ENCODE results near the gene CNOT6. TPM values are rescaled to one million over a fixed set of nuclear protein-coding genes. Genes with fewer than 3 reads are reported as not detected.

CNOT6 gene
- total RNA-seq, 1 donor from 2014 or later: 41.7 TPM

DNA sequence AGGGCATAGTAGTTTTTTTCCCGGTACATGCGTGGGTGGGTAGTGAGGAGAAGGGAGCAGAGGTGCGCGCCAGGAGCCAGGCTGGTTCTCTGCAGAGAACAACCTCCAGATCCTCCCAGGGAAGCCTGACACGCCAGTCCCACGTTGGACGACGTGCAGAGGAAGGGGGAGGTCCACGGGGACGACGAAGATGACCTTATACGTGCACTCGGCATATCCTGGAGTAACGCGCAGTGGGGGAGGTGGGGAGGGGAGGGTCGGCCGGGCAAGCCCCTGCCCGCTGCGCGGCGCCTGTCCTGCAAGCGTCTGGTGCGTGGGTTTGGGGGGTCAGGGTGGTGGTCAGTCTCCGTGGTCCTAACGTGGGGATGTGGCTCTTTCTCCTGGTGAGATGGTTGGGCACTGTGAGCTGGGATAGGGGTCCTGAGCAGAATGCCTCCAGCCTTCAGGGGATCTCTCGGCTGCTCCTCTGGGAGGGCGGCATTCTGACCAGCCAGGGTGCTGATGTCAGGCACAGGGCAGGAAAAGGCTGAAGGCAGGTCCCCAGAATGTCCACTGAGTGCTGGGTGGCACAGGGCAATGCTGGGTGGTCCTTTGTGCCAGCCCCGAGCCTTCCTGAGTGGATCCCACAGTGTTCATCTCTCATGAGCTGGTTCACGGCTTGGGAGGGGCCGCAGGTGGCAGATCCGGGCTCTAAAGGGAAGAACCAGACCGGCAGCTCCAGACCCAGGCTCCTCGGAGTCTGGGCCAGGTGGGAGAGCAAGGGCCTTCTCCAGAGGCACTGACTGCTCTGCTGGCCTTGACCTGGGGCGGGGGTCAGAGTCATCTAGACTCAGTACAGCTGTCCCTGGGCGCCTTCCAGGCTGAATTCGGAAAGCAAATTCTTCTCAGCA lies 107.7 kb downstream of the CNOT6 start:
- H3K4me3 Mint-ChIP-seq (ENCODE audit: unreplicated experiment): no peak overlapping the region
- H3K9me3 ChIP-seq (ENCODE audit: insufficient read depth, low read depth, low read length): no peaks in the 10 kb centered on the region
- no peaks in the 10 kb centered on the region for H3K27me3 ChIP-seq (ENCODE audit: insufficient read depth, low read length)
- no peaks in the 10 kb centered on the region for H4K20me1 ChIP-seq (ENCODE audit: insufficient read depth, low read length)
- no peaks in the 10 kb centered on the region for H3K36me3 ChIP-seq (ENCODE audit: insufficient read depth, low read length)
- H3K4me3 ChIP-seq (ENCODE audit: insufficient read depth, low read depth, low read length): no peak overlapping the region
- no peak for TF ChIP-seq EZH2 (IDR thresholded peaks at IDR 0.05; ENCODE audit: insufficient read depth, low read length)
- TF ChIP-seq, protein P1, sequence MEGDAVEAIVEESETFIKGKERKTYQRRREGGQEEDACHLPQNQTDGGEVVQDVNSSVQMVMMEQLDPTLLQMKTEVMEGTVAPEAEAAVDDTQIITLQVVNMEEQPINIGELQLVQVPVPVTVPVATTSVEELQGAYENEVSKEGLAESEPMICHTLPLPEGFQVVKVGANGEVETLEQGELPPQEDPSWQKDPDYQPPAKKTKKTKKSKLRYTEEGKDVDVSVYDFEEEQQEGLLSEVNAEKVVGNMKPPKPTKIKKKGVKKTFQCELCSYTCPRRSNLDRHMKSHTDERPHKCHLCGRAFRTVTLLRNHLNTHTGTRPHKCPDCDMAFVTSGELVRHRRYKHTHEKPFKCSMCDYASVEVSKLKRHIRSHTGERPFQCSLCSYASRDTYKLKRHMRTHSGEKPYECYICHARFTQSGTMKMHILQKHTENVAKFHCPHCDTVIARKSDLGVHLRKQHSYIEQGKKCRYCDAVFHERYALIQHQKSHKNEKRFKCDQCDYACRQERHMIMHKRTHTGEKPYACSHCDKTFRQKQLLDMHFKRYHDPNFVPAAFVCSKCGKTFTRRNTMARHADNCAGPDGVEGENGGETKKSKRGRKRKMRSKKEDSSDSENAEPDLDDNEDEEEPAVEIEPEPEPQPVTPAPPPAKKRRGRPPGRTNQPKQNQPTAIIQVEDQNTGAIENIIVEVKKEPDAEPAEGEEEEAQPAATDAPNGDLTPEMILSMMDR (IDR thresholded peaks at IDR 0.05; ENCODE audit: insufficient read depth, low read depth, low read length): no peak
- no peak overlapping the region for H3K4me2 ChIP-seq (ENCODE audit: low read length)
- no peaks in the 10 kb centered on the region for H3K79me2 ChIP-seq (ENCODE audit: insufficient read depth, low read length)
- H2AFZ ChIP-seq (ENCODE audit: low read depth, low read length): no peak overlapping the region
- no peak for DNase-seq (ENCODE audit: low read depth)
- H3K27ac ChIP-seq (ENCODE audit: low read depth, low read length): no peak overlapping the region
- no peaks in the 10 kb centered on the region for H3K36me3 Mint-ChIP-seq (ENCODE audit: low read depth, unreplicated experiment)
- peaks cover 23% of the 10 kb centered on the region for H3K27me3 Mint-ChIP-seq (ENCODE audit: low read depth, unreplicated experiment)
- H3K4me1 ChIP-seq (ENCODE audit: insufficient read depth, low read length): no peaks in the 10 kb centered on the region
- H3K4me1 Mint-ChIP-seq (ENCODE audit: low read depth, unreplicated experiment): no peaks in the 10 kb centered on the region
- H3K27ac Mint-ChIP-seq (ENCODE audit: unreplicated experiment): no peak overlapping the region
- H3K9me3 Mint-ChIP-seq (ENCODE audit: unreplicated experiment): peaks cover 1% of the 10 kb centered on the region
- FAIRE-seq: no peak
- H3K9ac ChIP-seq (ENCODE audit: low read length): no peak overlapping the region

DNA sequence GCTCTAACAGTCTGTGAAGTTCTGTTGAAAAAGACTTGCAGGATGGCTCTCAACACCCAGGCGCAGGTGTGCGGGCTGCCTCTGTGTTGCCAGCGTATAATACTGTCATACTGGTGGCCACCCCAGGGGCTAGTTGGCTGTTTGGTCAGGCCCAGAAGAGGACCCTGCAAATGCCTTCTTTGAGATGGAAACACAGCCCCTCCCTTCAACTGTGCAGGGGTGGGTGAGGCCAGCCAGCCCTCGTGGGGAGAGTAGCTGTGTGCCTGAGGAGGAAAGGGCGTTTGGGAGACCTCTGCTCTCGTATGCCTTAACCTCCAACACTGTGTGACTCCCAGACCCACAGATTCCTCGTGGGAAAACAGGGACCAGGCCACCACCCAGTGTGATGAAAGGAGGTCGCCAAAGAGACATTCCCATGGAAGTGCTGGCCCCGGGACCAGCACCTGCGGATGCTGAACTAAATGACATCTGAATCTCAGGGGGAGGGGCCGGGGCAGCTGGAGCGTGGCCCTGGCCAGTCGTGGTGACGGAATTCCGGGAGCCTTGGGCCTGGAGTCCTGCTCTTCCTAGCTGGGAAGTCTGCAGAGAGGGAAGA lies 108.4 kb downstream of the CNOT6 start:
- Mint-ChIP-seq H3K36me3 (ENCODE audit: low read depth, unreplicated experiment) (peaks cover 1% of the 10 kb centered on the region), H3K27ac (ENCODE audit: unreplicated experiment) (no peak overlapping the region), H3K4me1 (ENCODE audit: low read depth, unreplicated experiment) (no peaks in the 10 kb centered on the region), H3K27me3 (ENCODE audit: low read depth, unreplicated experiment) (peaks cover 24% of the 10 kb centered on the region), H3K4me3 (ENCODE audit: unreplicated experiment) (no peak overlapping the region), H3K9me3 (ENCODE audit: unreplicated experiment) (peaks cover 1% of the 10 kb centered on the region)
- Histone ChIP-seq H3K36me3 (ENCODE audit: insufficient read depth, low read length) (no peaks in the 10 kb centered on the region), H3K27me3 (ENCODE audit: insufficient read depth, low read length) (no peaks in the 10 kb centered on the region), H3K4me1 (ENCODE audit: insufficient read depth, low read length) (no peaks in the 10 kb centered on the region), H3K4me3 (ENCODE audit: insufficient read depth, low read depth, low read length) (no peak overlapping the region), H3K9me3 (ENCODE audit: insufficient read depth, low read depth, low read length) (no peaks in the 10 kb centered on the region), H3K79me2 (ENCODE audit: insufficient read depth, low read length) (no peaks in the 10 kb centered on the region), H2AFZ (ENCODE audit: low read depth, low read length) (no peak overlapping the region), H4K20me1 (ENCODE audit: insufficient read depth, low read length) (no peaks in the 10 kb centered on the region), H3K4me2 (ENCODE audit: low read length) (no peak overlapping the region), H3K27ac (ENCODE audit: low read depth, low read length) (no peak overlapping the region), H3K9ac (ENCODE audit: low read length) (no peak overlapping the region)
- FAIRE-seq (no peak), DNase-seq (ENCODE audit: low read depth) (no peak)
- TF ChIP-seq, protein P1 (IDR thresholded peaks at IDR 0.05; ENCODE audit: insufficient read depth, low read depth, low read length): no peak
- no peak for TF ChIP-seq EZH2 (IDR thresholded peaks at IDR 0.05; ENCODE audit: insufficient read depth, low read length)
